K562 (cell line): ENCODE measurements around the gene DEF6. TPM values are rescaled to one million over a fixed set of nuclear protein-coding genes. Genes with fewer than 3 reads are reported as not detected.

Experiments used
- ATAC-seq: fragments of 200-7000 bp; cut with Tn5 transposase; 3 replicates; pipeline ENCODE4 v1.9.1; 2020; ENCODE audit warnings: moderate library complexity
- BruUV-seq: library from RNA; stranded (reverse); fragments of 400-500 nt; replicated peaks from 2 replicates; lab custom pipeline; 2021; lab: Mats Ljungman, UMichigan
- CTCF ChIA-PET: fragments of 300-600 bp; formaldehyde crosslinking; extraction: SDS; loops from one replicate; lab custom pipeline; 2021; ENCODE audit warnings: low intra/inter-chr PET ratio; lab: Yijun Ruan, JAX
- POLR2A ChIA-PET: fragments of 300-600, 350-650 bp; sonication (Branson Sonifier 250); formaldehyde crosslinking; extraction: SDS; loops from one replicate; lab custom pipeline; 2021; ENCODE audit warnings: antibody characterized with exemption, inconsistent platforms; lab: Yijun Ruan, JAX
- DNase-seq, 4 experiments: peaks; one replicate each; pipeline versions ENCODE4 v3.0.0 to v3.0.0-alpha.2; 2011 to 2018; ENCODE audit warnings: low spot score in 3 of 4, mixed read lengths in 3 of 4; ENCODE audit errors: extremely low read depth in 1 of 4
- FAIRE-seq: peaks from 2 replicates; lab custom pipeline; 2011; peaks lifted over from hg19 to GRCh38; lab: Jason Lieb, UNC
- H2AFZ ChIP-seq: 2 replicates; pipeline ENCODE4 v1.6.0; 2011; ENCODE audit warnings: low read depth, low read length, control low read depth, inconsistent platforms
- H3K27ac ChIP-seq: fragments of 200-600 bp; 3 replicates; pipeline ENCODE4 v1.8.0; 2011; ENCODE audit warnings: low read depth, mild to moderate bottlenecking, control low read depth, inconsistent platforms, low read length, moderate library complexity, mixed read lengths; ENCODE audit errors: extremely low read depth
- H3K27me3 ChIP-seq, 2 experiments: fragments of 300-600 bp in 1 of 2; 2 replicates in 1 of 2; 3 replicates in 1 of 2; pipeline versions ENCODE4 v1.6.0 to v1.8.0; 2011; ENCODE audit warnings: inconsistent platforms in 2 of 2, low read length in 2 of 2, mild to moderate bottlenecking in 1 of 2, mixed read lengths in 1 of 2, moderate library complexity in 1 of 2; ENCODE audit not compliant: control insufficient read depth in 2 of 2, insufficient read depth in 2 of 2
- H3K36me3 ChIP-seq: fragments of 300-600 bp; 3 replicates; pipeline ENCODE4 v1.8.0; 2011; ENCODE audit warnings: mild to moderate bottlenecking, low read length, inconsistent platforms; ENCODE audit not compliant: control insufficient read depth, insufficient read depth
- H3K4me1 ChIP-seq, 2 experiments: fragments of 200-600 bp in 1 of 2; replicated peaks in 1 of 2; 2 replicates in 1 of 2; 3 replicates in 1 of 2; pipeline versions ENCODE4 v1.5.1 to v1.8.0; 2011; ENCODE audit warnings: inconsistent platforms in 2 of 2, low read length in 2 of 2, mild to moderate bottlenecking in 1 of 2, mixed read lengths in 1 of 2, moderate library complexity in 1 of 2; ENCODE audit not compliant: control insufficient read depth in 2 of 2, insufficient read depth in 2 of 2
- H3K4me2 ChIP-seq: 2 replicates; pipeline ENCODE4 v1.6.1; 2011; ENCODE audit warnings: low read length, control low read depth, inconsistent platforms, mixed read lengths; ENCODE audit not compliant: insufficient read depth
- H3K4me3 ChIP-seq: fragments of 200-600 bp; sonication (generic), shearing (Covaris generic); 2 replicates; pipeline ENCODE4 v1.5.1; 2016; ENCODE audit warnings: control low read depth, inconsistent platforms
- H3K79me2 ChIP-seq: fragments of 200-600 bp; 3 replicates; pipeline ENCODE4 v1.8.0; 2011; ENCODE audit warnings: low read length, inconsistent platforms; ENCODE audit not compliant: control insufficient read depth, insufficient read depth
- H3K9ac ChIP-seq, 2 experiments: 2 replicates each; pipeline versions ENCODE4 v1.6.0 to v1.6.1; 2011; ENCODE audit warnings: low read depth in 2 of 2, low read length in 2 of 2, control low read depth in 1 of 2, inconsistent platforms in 1 of 2, mild to moderate bottlenecking in 1 of 2, mixed read lengths in 1 of 2; ENCODE audit not compliant: insufficient read depth in 1 of 2
- H3K9me1 ChIP-seq: one replicate; pipeline ENCODE4 v1.6.0; 2011; ENCODE audit warnings: inconsistent platforms, mild to moderate bottlenecking, low read length, moderate library complexity; ENCODE audit not compliant: control insufficient read depth, insufficient read depth
- H3K9me3 ChIP-seq: replicated peaks from 2 replicates; pipeline ENCODE4 v1.5.1; 2011; ENCODE audit warnings: low read depth, low read length, inconsistent platforms; ENCODE audit not compliant: control insufficient read depth, insufficient read depth
- H4K20me1 ChIP-seq: replicated peaks from 2 replicates; pipeline ENCODE4 v1.6.1; 2011; ENCODE audit warnings: low read length, inconsistent platforms, mixed read lengths; ENCODE audit not compliant: control insufficient read depth, insufficient read depth
- ASH1L ChIP-seq: fragments of 450-650 bp; IDR thresholded peaks from 2 replicates; pipeline ENCODE4 v1.6.1; 2018; ENCODE audit warnings: borderline replicate concordance, mild to moderate bottlenecking, low read depth; ENCODE audit not compliant: partially characterized antibody
- CEBPZ ChIP-seq: fragments of 150-350 bp; IDR thresholded peaks from 2 replicates; pipeline ENCODE4 v1.6.1; 2014; ENCODE audit warnings: low read depth, mild to moderate bottlenecking, low read length, borderline replicate concordance
- CXXC5 ChIP-seq: fragments of 250-450 bp; sonication (Bioruptor Pico); IDR thresholded peaks from 2 replicates; pipeline ENCODE4 v1.8.0; 2022; ENCODE audit warnings: inconsistent platforms, mild to moderate bottlenecking, moderate library complexity
- ESRRA ChIP-seq: fragments of 450-650 bp; IDR thresholded peaks from 2 replicates; pipeline ENCODE4 v1.6.1; 2014; ENCODE audit warnings: low read depth, mild to moderate bottlenecking, moderate library complexity, borderline replicate concordance
- FOXA3 ChIP-seq, 2 experiments: fragments of 450-650 bp in 1 of 2; sonication (generic) in 1 of 2; formaldehyde crosslinking; IDR thresholded peaks in 1 of 2; conservative IDR thresholded peaks in 1 of 2; 2 replicates each; pipeline versions ENCODE4 v1.4.0 to v1.8.0; 2020 to 2022; ENCODE audit warnings: mild to moderate bottlenecking in 2 of 2, missing genetic modification reagents in 1 of 2
- L3MBTL2 ChIP-seq: fragments of 450-650 bp; IDR thresholded peaks from 2 replicates; pipeline ENCODE4 v1.6.1; 2016; ENCODE audit warnings: mild to moderate bottlenecking, moderate library complexity
- NFIC ChIP-seq: fragments of 450-650 bp; IDR thresholded peaks from 2 replicates; pipeline ENCODE4 v1.6.1; 2017; ENCODE audit warnings: mild to moderate bottlenecking, inconsistent platforms
- OTX1 ChIP-seq: fragments of 450-650 bp; formaldehyde crosslinking; IDR thresholded peaks from 2 replicates; pipeline ENCODE4 v1.4.0; 2022; ENCODE audit warnings: mild to moderate bottlenecking
- PHTF2 ChIP-seq: fragments of 250-450 bp; sonication (Bioruptor Pico); IDR thresholded peaks from 2 replicates; pipeline ENCODE4 v1.5.0; 2021; ENCODE audit warnings: mild to moderate bottlenecking
- RBM39 ChIP-seq: fragments of 200-400 bp; formaldehyde crosslinking; optimal IDR thresholded peaks from 2 replicates; pipeline ENCODE3; 2018; ENCODE audit warnings: low read depth, low read length
- SAFB2 ChIP-seq: fragments of 200-400 bp; formaldehyde crosslinking; IDR thresholded peaks from 2 replicates; pipeline ENCODE4 v1.6.1; 2018; ENCODE audit warnings: borderline replicate concordance, low read length, low read depth, moderate library complexity; ENCODE audit not compliant: severe bottlenecking
- USF2 ChIP-seq: sonication (generic); formaldehyde crosslinking; IDR thresholded peaks from 2 replicates; pipeline ENCODE4 v1.5.0; 2020; ENCODE audit warnings: missing genetic modification reagents
- WHSC1 ChIP-seq: IDR thresholded peaks from one replicate; pipeline ENCODE4 v1.6.1; 2012; ENCODE audit warnings: low read length, control low read depth, inconsistent platforms
- ZNF717 ChIP-seq: fragments of 250-450 bp; sonication (Bioruptor Pico); IDR thresholded peaks from 2 replicates; pipeline ENCODE4 v1.5.0; 2021
- WGBS: fragments of 100-300 bp; shearing (Covaris generic); methylation state at CpG from one replicate; pipeline ENCODE4 v1.1.6; 2016; ENCODE audit warnings: low coverage, mixed read lengths; ENCODE audit not compliant: insufficient coverage; ENCODE audit errors: missing lambda C conversion rate; 5-methylcytosine and 5-hydroxymethylcytosine counted together
- in situ Hi-C: fragments of 300-500 bp; cut with MboI; formaldehyde crosslinking; loops from 4 replicates; pipeline ENCODE4 v1.15.0; 2018; ENCODE audit warnings: inconsistent platforms, mixed read lengths
- intact Hi-C: fragments of 100-400 bp; cut with micrococcal nuclease; formaldehyde crosslinking; loops from 2 replicates; pipeline ENCODE4 v1.14.2; 2022
- polyA plus RNA-seq, 8 experiments: library from polyadenylated mRNA; depleted of rRNA in 4 of 8; stranded (reverse) in 5 of 8; unstranded in 3 of 8; fragments of >200 nt; fragmentation: Nextera tagmentation in 2 of 8; fragmentation: Illumina TruSeq in 1 of 8; extraction: Ambion mirVana in 2 of 8; extraction: Trizol in 1 of 8; gene quantifications; 2 replicates each; pipeline versions ENCODE4 v1.2.1 to v1.2.3, GENCODE V29; 2011 to 2014; ENCODE audit warnings: inconsistent platforms in 1 of 8, missing spikeins in 1 of 8
- total RNA-seq, 7 experiments: library from RNA; depleted of rRNA in 6 of 7; stranded (reverse); fragments of >200 nt in 6 of 7; fragmentation: Illumina TruSeq in 2 of 7; extraction: Trizol in 2 of 7; gene quantifications; 2 replicates each; pipeline versions ENCODE4 v1.2.1 to v1.2.3, GENCODE V29; 2011 to 2021; ENCODE audit warnings: low replicate concordance in 1 of 7
- TF ChIP-seq, protein P1 (sequence below): fragments of 450-650 bp; formaldehyde crosslinking; IDR thresholded peaks from 2 replicates; pipeline ENCODE4 v1.4.0; 2020; ENCODE audit warnings: mild to moderate bottlenecking, moderate library complexity

Gene DEF6
- total and polyA plus RNA-seq, 9 of the 15 experiments (the other 6 are each of a cell fraction or from before 2014, with no cell fraction given) = 1.3 to 44.6 (median 22.7) TPM

GRCh38 chr6:35363293-35363750 lies 65.7 kb downstream of the DEF6 start:
- BruUV-seq = no TSS peak
- ChIA-PET POLR2A (interaction anchor here (0.6 to 2.6 kb wide), 13 partner anchors 8 to 163 kb away, joined by 3 to 11 read pairs (median 3); no protein-coding TSS in a partner anchor), CTCF (no interaction called here)
- Histone ChIP-seq H3K9ac (peak overlapping the region; percentile 60 to 89), H3K27me3 (no peaks in the 10 kb centered on the region), H3K4me3 (peak overlapping the region; percentile 19), H3K4me1 (peaks cover 20 to 47% of the 10 kb centered on the region in 2 experiments), H2AFZ (peak overlapping the region; percentile 68), H3K4me2 (peak overlapping the region; percentile 78), H3K79me2 (peaks cover 26% of the 10 kb centered on the region), H3K9me1 (no peaks in the 10 kb centered on the region), H3K9me3 (no peaks in the 10 kb centered on the region), H3K36me3 (no peaks in the 10 kb centered on the region; the same call in 2 of the 3 replicates), H3K27ac (peak overlapping the region; percentile 87), H4K20me1 (0 out of 2 replicates have a peak, but pooled peaks cover 1% of the 10 kb centered on the region)
- FAIRE-seq (peak; percentile 96), DNase-seq (peak; percentile 86 to 96 (median 91)), ATAC-seq (peak; percentile 94)
- intact Hi-C loops (loop anchor here (2.0 kb wide), 1 partner anchor 21 kb away; the partner anchor contains the start of gene PPARD), in situ Hi-C loops (no loop called here)
- WGBS = 7% methylated on average over 10 of the region's 10 CpGs
- no peak for TF ChIP-seq PHTF2
- 0 out of 2 replicates have a peak, but pooled peaks have one; percentile 27 for TF ChIP-seq ESRRA
- TF ChIP-seq ASH1L = peak; percentile 58
- no peak for TF ChIP-seq RBM39
- TF ChIP-seq, protein P1, sequence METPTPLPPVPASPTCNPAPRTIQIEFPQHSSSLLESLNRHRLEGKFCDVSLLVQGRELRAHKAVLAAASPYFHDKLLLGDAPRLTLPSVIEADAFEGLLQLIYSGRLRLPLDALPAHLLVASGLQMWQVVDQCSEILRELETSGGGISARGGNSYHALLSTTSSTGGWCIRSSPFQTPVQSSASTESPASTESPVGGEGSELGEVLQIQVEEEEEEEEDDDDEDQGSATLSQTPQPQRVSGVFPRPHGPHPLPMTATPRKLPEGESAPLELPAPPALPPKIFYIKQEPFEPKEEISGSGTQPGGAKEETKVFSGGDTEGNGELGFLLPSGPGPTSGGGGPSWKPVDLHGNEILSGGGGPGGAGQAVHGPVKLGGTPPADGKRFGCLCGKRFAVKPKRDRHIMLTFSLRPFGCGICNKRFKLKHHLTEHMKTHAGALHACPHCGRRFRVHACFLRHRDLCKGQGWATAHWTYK (CRISPR knock-in tag) = 0 out of 2 replicates have a peak, but pooled peaks have one; percentile 24
- TF ChIP-seq CXXC5 (CRISPR knock-in tag) = peak; percentile 92
- peak; percentile 52; the same call in 1 of the 2 replicates for TF ChIP-seq OTX1 (CRISPR knock-in tag)
- no peak for TF ChIP-seq ZNF717
- no peak for TF ChIP-seq FOXA3 (CRISPR knock-in tag; conservative IDR thresholded peaks at IDR 0.05 in 1 of 2, IDR thresholded peaks at IDR 0.05 in 1 of 2)
- peak; percentile 80 for TF ChIP-seq L3MBTL2
- no peak for TF ChIP-seq WHSC1
- no peak for TF ChIP-seq SAFB2
- TF ChIP-seq CEBPZ = no peak
- peak; percentile 66; the same call in 1 of the 2 replicates for TF ChIP-seq USF2 (CRISPR knock-in tag)
- peak; percentile 29; the same call in 1 of the 2 replicates for TF ChIP-seq NFIC
